Measurements from ENCODE around the gene PPP6R1. TPM values are rescaled to one million over a fixed set of nuclear protein-coding genes. Genes with fewer than 3 reads are reported as not detected.

The PPP6R1 gene
- total and polyA plus RNA-seq, 2 donors (not counting 1 experiment from before 2014, with no cell fraction given) = 28.5 to 34.0 TPM

DNA sequence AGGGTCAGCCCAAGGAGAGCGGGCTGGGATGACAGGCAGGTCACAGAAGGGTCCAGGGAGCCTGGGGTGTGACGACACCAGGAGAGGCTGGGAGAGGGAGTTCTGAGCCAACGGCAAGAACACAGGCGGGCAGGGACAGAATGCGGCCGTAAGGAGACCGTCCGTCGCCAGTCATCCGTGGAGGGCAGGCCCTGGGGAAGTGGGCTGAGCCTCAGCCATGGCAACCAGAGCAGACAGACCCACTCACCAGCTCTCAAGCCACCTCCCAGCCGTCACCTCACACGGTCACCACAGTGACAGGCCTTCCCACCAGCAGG lies 26.6 kb downstream of the PPP6R1 start:
- Histone ChIP-seq H3K4me1 (ENCODE audit: control insufficient read depth, extremely low read depth, insufficient read depth, low read length) (no peaks in the 10 kb centered on the region), H3K9me3 (ENCODE audit: control insufficient read depth, insufficient read depth, low read depth, low read length) (no peaks in the 10 kb centered on the region), H3K9ac (ENCODE audit: insufficient read depth, low read length) (no peak overlapping the region), H3K27me3 (ENCODE audit: control insufficient read depth, insufficient read depth, low read length) (no peaks in the 10 kb centered on the region), H3K79me2 (ENCODE audit: control insufficient read depth, insufficient read depth, low read length) (no peaks in the 10 kb centered on the region), H2AFZ (ENCODE audit: low read length) (no peak overlapping the region), H3K27ac (ENCODE audit: insufficient read depth, low read length) (no peak overlapping the region), H3K36me3 (ENCODE audit: control insufficient read depth, insufficient read depth, low read length) (peaks cover 33% of the 10 kb centered on the region), H4K20me1 (ENCODE audit: control insufficient read depth, extremely low read depth, insufficient read depth, low read length) (no peaks in the 10 kb centered on the region), H3K4me2 (ENCODE audit: extremely low read depth, insufficient read depth, low read length) (no peak overlapping the region), H3K4me3 (replicated peaks in 1 of 4; ENCODE audit: control extremely low read depth in 1 of 4, insufficient read depth in 1 of 4, low read depth in 3 of 4, low read length in 4 of 4) (no peak overlapping the region)
- TF ChIP-seq, protein P1, sequence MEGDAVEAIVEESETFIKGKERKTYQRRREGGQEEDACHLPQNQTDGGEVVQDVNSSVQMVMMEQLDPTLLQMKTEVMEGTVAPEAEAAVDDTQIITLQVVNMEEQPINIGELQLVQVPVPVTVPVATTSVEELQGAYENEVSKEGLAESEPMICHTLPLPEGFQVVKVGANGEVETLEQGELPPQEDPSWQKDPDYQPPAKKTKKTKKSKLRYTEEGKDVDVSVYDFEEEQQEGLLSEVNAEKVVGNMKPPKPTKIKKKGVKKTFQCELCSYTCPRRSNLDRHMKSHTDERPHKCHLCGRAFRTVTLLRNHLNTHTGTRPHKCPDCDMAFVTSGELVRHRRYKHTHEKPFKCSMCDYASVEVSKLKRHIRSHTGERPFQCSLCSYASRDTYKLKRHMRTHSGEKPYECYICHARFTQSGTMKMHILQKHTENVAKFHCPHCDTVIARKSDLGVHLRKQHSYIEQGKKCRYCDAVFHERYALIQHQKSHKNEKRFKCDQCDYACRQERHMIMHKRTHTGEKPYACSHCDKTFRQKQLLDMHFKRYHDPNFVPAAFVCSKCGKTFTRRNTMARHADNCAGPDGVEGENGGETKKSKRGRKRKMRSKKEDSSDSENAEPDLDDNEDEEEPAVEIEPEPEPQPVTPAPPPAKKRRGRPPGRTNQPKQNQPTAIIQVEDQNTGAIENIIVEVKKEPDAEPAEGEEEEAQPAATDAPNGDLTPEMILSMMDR (conservative IDR thresholded peaks at IDR 0.05 in 1 of 2, IDR thresholded peaks at IDR 0.05 in 1 of 2; ENCODE audit: low read depth in 1 of 2, low read length in 2 of 2) = no peak
- TF ChIP-seq EZH2 (IDR thresholded peaks at IDR 0.05; ENCODE audit: low read length, missing control alignments) = no peak
- no peak for DNase-seq (ENCODE audit: low read depth in 2 of 2)

DNA sequence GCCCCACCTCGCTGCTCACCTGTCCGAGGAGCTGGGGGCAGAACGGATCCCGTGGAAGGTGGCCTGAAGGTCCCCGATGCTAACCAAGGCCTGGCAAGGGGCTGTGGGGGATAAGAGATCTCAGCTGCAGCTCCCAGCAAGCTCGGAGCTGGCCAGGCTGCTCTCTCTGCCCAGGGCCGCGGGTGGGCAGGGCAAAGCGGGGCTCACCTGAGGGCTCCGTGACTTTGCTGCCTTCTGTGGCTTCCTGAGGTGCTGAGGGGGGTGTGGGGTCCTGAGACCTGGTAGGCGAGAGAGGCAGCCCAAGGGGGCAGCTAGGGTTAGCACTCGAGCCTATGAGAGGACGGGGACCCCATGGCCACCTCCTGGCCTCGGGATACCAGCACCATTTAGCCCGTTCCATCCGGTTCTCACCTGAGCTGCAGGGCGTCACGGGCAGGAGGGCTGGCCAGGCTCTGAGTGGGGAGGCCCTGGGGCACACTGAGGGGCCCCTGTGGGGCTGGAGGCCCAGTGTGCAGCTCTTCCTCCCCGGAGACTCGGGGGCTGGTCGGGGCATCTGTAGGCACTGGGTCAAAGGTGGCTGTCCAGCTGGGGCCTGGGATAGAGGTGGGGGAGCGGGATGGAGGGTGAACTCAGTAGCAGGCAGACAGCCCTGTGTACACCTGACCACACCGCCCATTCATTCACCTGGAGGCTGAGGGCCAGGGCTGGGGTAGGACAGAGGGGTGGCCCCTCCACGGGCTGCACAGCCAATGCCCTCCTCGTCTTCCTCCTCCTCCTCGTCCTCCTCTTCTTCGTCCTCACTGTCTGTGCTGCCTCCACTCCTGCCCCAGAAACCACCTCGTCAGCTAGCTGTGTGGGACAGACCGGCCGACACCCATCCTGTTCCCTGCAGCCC lies 27.2 kb downstream of the PPP6R1 start:
- TF ChIP-seq EZH2 (IDR thresholded peaks at IDR 0.05; ENCODE audit: low read length, missing control alignments) = no peak
- TF ChIP-seq, protein P1 (conservative IDR thresholded peaks at IDR 0.05 in 1 of 2, IDR thresholded peaks at IDR 0.05 in 1 of 2; ENCODE audit: low read depth in 1 of 2, low read length in 2 of 2) = no peak
- peaks cover 34% of the 10 kb centered on the region for H3K36me3 ChIP-seq (ENCODE audit: control insufficient read depth, insufficient read depth, low read length)
- DNase-seq (ENCODE audit: low read depth in 2 of 2) = no peak

DNA sequence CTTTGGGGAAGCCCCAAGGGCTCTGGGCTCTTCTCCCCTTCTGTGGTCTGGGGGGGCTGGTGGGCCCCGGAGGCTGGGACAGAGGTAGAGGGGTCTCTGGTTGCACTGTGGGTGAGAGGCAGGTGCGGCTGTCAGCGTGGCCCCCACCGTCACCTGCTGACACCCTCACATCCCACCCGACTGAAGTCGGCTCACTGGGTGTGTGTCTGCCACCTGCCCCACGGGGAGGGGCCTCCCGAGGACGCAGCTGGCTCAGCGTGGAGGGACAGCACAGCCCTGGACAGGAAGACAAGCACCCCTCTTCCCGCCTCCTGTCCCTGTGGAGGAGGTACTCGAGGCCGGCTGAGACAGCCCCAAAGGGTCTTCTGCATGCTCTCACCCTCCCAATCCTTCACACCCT lies 28.0 kb downstream of the PPP6R1 start:
- Histone ChIP-seq H3K27ac (ENCODE audit: insufficient read depth, low read length) (no peak overlapping the region), H4K20me1 (ENCODE audit: control insufficient read depth, extremely low read depth, insufficient read depth, low read length) (no peaks in the 10 kb centered on the region), H3K9ac (ENCODE audit: insufficient read depth, low read length) (no peak overlapping the region), H3K27me3 (ENCODE audit: control insufficient read depth, insufficient read depth, low read length) (no peaks in the 10 kb centered on the region), H3K9me3 (ENCODE audit: control insufficient read depth, insufficient read depth, low read depth, low read length) (no peaks in the 10 kb centered on the region), H3K4me2 (ENCODE audit: extremely low read depth, insufficient read depth, low read length) (no peak overlapping the region), H3K36me3 (ENCODE audit: control insufficient read depth, insufficient read depth, low read length) (peaks cover 31% of the 10 kb centered on the region), H3K4me3 (replicated peaks in 1 of 4; ENCODE audit: control extremely low read depth in 1 of 4, insufficient read depth in 1 of 4, low read depth in 3 of 4, low read length in 4 of 4) (no peak overlapping the region), H3K4me1 (ENCODE audit: control insufficient read depth, extremely low read depth, insufficient read depth, low read length) (no peaks in the 10 kb centered on the region), H3K79me2 (ENCODE audit: control insufficient read depth, insufficient read depth, low read length) (no peaks in the 10 kb centered on the region), H2AFZ (ENCODE audit: low read length) (no peak overlapping the region)
- no peak for DNase-seq (ENCODE audit: low read depth in 2 of 2)
- TF ChIP-seq, protein P1 (conservative IDR thresholded peaks at IDR 0.05 in 1 of 2, IDR thresholded peaks at IDR 0.05 in 1 of 2; ENCODE audit: low read depth in 1 of 2, low read length in 2 of 2) = no peak
- no peak for TF ChIP-seq EZH2 (IDR thresholded peaks at IDR 0.05; ENCODE audit: low read length, missing control alignments)

More for the DNA sequence above, 27.2 kb downstream of the PPP6R1 start:
- no peaks in the 10 kb centered on the region for H3K27me3 ChIP-seq (ENCODE audit: control insufficient read depth, insufficient read depth, low read length)
- H2AFZ ChIP-seq (ENCODE audit: low read length) = no peak overlapping the region
- no peaks in the 10 kb centered on the region for H3K79me2 ChIP-seq (ENCODE audit: control insufficient read depth, insufficient read depth, low read length)
- no peak overlapping the region for H3K4me2 ChIP-seq (ENCODE audit: extremely low read depth, insufficient read depth, low read length)
- no peaks in the 10 kb centered on the region for H3K9me3 ChIP-seq (ENCODE audit: control insufficient read depth, insufficient read depth, low read depth, low read length)
- no peaks in the 10 kb centered on the region for H3K4me1 ChIP-seq (ENCODE audit: control insufficient read depth, extremely low read depth, insufficient read depth, low read length)
- no peak overlapping the region for H3K4me3 ChIP-seq (replicated peaks in 1 of 4; ENCODE audit: control extremely low read depth in 1 of 4, insufficient read depth in 1 of 4, low read depth in 3 of 4, low read length in 4 of 4)
- H4K20me1 ChIP-seq (ENCODE audit: control insufficient read depth, extremely low read depth, insufficient read depth, low read length) = no peaks in the 10 kb centered on the region
- no peak overlapping the region for H3K27ac ChIP-seq (ENCODE audit: insufficient read depth, low read length)
- no peak overlapping the region for H3K9ac ChIP-seq (ENCODE audit: insufficient read depth, low read length)

Measured in fibroblast of lung (primary cell).